Kidney epithelial cell (primary cell): Measurements from ENCODE around the gene G6PC2. TPM values are rescaled to one million over a fixed set of nuclear protein-coding genes. Genes with fewer than 3 reads are reported as not detected.

Experiments
- DNase-seq: peaks from one replicate; pipeline ENCODE4 v3.0.0-alpha.2; 2010; ENCODE audit warnings: low read depth
- H3K27me3 ChIP-seq: 2 replicates; pipeline ENCODE4 v1.6.0; 2011; ENCODE audit warnings: low read length; ENCODE audit not compliant: control insufficient read depth, insufficient read depth
- H3K36me3 ChIP-seq: 2 replicates; pipeline ENCODE4 v1.5.1; 2011; ENCODE audit warnings: low read length; ENCODE audit not compliant: control insufficient read depth, insufficient read depth
- H3K4me3 ChIP-seq: 2 replicates; pipeline ENCODE4 v1.5.1; 2011; ENCODE audit warnings: low read depth, mild to moderate bottlenecking, control low read depth, low read length
- total RNA-seq: library from RNA; depleted of rRNA; stranded (reverse); fragments of >200 nt; gene quantifications from 2 replicates; pipeline ENCODE4 v1.2.3, GENCODE V29; 2015
- TF ChIP-seq, protein P1 (sequence below): IDR thresholded peaks from 2 replicates; pipeline ENCODE4 v1.5.1; 2011; ENCODE audit warnings: mild to moderate bottlenecking, moderate library complexity, low read length, control low read depth, inconsistent platforms; ENCODE audit not compliant: insufficient read depth, poor library complexity, severe bottlenecking

G6PC2 gene, protein sequence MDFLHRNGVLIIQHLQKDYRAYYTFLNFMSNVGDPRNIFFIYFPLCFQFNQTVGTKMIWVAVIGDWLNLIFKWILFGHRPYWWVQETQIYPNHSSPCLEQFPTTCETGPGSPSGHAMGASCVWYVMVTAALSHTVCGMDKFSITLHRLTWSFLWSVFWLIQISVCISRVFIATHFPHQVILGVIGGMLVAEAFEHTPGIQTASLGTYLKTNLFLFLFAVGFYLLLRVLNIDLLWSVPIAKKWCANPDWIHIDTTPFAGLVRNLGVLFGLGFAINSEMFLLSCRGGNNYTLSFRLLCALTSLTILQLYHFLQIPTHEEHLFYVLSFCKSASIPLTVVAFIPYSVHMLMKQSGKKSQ
- not detected in 2 replicates for total RNA-seq

DNA sequence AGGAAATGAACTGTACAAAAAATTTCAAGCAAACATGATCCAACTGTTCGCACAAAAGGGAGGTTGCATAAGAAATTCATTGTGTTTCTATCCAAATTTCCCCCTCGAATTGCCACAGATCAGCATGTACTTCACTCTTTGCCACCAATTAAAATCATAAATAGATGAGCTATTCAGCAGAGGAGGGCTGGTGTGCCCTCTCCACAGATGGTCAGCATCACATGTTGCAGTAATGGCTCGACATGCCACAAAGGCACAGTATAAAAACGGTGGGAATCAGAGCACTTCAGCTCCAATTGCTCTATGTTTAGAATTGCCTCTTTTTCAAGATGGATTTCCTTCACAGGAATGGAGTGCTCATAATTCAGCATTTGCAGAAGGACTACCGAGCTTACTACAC, at the start of gene G6PC2:
Gene G6PC2, plus strand, starts transcription at position 289 of the 400 bp plus-strand sequence. Its CDS starts 41 bp downstream, at position 330.
- TF ChIP-seq, protein P1, sequence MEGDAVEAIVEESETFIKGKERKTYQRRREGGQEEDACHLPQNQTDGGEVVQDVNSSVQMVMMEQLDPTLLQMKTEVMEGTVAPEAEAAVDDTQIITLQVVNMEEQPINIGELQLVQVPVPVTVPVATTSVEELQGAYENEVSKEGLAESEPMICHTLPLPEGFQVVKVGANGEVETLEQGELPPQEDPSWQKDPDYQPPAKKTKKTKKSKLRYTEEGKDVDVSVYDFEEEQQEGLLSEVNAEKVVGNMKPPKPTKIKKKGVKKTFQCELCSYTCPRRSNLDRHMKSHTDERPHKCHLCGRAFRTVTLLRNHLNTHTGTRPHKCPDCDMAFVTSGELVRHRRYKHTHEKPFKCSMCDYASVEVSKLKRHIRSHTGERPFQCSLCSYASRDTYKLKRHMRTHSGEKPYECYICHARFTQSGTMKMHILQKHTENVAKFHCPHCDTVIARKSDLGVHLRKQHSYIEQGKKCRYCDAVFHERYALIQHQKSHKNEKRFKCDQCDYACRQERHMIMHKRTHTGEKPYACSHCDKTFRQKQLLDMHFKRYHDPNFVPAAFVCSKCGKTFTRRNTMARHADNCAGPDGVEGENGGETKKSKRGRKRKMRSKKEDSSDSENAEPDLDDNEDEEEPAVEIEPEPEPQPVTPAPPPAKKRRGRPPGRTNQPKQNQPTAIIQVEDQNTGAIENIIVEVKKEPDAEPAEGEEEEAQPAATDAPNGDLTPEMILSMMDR, result no peak
- H3K36me3 ChIP-seq, result no peaks in the 10 kb centered on the region
- H3K27me3 ChIP-seq, result no peaks in the 10 kb centered on the region
- DNase-seq, result no peak
- H3K4me3 ChIP-seq, result no peak within 1 kb of the TSS

DNA sequence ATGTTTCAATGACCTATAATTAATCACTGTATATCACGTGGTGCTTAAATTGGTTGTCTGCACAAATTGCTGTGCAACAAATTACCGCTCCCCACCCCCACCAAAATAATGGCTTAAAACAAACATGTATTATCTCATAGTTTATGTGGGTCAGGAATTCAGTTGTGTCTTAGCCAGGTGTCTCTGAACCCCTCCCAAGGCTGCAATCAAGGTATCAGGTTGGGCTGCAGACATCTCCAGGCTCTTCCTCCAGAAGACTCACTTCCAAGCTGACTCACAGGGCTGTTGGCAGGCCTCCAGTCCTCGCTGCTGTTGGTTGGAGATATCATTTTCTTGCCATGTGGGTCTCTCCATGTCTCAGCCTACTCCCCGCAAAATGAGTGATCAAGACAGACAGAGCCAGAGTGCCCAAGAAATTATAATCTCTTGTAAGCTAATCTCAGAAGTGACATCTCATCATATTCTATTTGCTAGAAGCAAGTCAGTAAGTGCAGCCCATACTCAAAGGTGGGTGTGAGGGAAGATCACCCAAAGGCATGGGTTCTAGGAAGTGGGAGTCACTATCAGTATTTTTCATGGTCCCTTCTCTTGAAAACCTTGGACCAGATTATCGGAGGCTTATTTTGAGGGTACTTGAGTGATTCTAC, 49.3 kb upstream of the G6PC2 start:
- Histone ChIP-seq H3K36me3 (no peaks in the 10 kb centered on the region), H3K4me3 (no peak overlapping the region), H3K27me3 (no peaks in the 10 kb centered on the region)
- no peak for DNase-seq
- TF ChIP-seq, protein P1, result no peak

DNA sequence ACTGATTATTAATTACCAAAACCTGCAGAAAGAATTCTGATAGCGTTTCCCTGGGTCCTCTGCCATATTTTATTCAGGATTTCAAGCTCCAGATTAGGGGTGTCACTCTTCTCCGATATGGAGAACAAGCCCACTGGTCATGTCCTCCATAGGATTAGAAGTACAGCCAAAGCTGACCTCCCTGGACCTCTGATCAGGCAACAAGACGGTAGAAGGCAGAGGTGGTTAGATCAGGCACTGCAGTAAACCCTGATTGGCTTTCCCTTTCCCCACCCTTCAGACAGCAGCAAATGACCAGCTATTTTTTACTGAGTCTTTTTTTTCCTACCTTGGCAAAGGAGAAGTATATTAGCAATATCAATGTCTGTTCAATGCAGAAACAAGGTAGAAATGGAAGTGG, 48.6 kb upstream of the G6PC2 start:
- Histone ChIP-seq H3K27me3 (no peaks in the 10 kb centered on the region), H3K36me3 (no peaks in the 10 kb centered on the region), H3K4me3 (no peak overlapping the region)
- TF ChIP-seq, protein P1, result no peak
- no peak for DNase-seq

- H3K4me3 ChIP-seq, result no peak overlapping the region
- TF ChIP-seq, protein P1, result no peak
- H3K27me3 ChIP-seq, result no peaks in the 10 kb centered on the region
- H3K36me3 ChIP-seq, result no peaks in the 10 kb centered on the region
- DNase-seq, result no peak
These were observed 47.6 kb upstream of the G6PC2 start for GRCh38 chr2:168853471-168853870.

GRCh38 chr2:168854651-168855050, 46.4 kb upstream of the G6PC2 start:
- TF ChIP-seq, protein P1, result no peak
- DNase-seq, result no peak
- no peak overlapping the region for H3K4me3 ChIP-seq
- H3K36me3 ChIP-seq, result no peaks in the 10 kb centered on the region
- no peaks in the 10 kb centered on the region for H3K27me3 ChIP-seq
